ENCODE measurements around the gene MITF. TPM values are rescaled to one million over a fixed set of nuclear protein-coding genes. Genes with fewer than 3 reads are reported as not detected.

The MITF gene
- polyA plus RNA-seq, 1 donor from 2014 or later, result not detected

GRCh38 chr3:69731080-69731479 is 8.2 kb upstream of the MITF start:
- H3K36me3 ChIP-seq (ENCODE audit: insufficient read depth, low read length), result no peaks in the 10 kb centered on the region
- no peaks in the 10 kb centered on the region for H3F3A ChIP-seq (ENCODE audit: insufficient read depth, low read length, poor library complexity, severe bottlenecking)
- H2AFZ ChIP-seq (ENCODE audit: low read depth, low read length), result no peak overlapping the region
- H3K79me2 ChIP-seq (replicated peaks; ENCODE audit: insufficient read depth, low read length), result no peaks in the 10 kb centered on the region
- H3K4me2 ChIP-seq (ENCODE audit: low read length), result no peak overlapping the region
- TF ChIP-seq EZH2 (IDR thresholded peaks at IDR 0.05; ENCODE audit: borderline replicate concordance, insufficient read depth, low read length, poor library complexity, severe bottlenecking) (no peak), TAF1 (IDR thresholded peaks at IDR 0.05; ENCODE audit: low read depth) (no peak), SMC3 (conservative IDR thresholded peaks at IDR 0.05; ENCODE audit: poor library complexity) (no peak), MXI1 (conservative IDR thresholded peaks at IDR 0.05; ENCODE audit: poor library complexity, severe bottlenecking) (no peak), EP300 (conservative IDR thresholded peaks at IDR 0.05; ENCODE audit: poor library complexity, severe bottlenecking) (no peak), RAD21 (conservative IDR thresholded peaks at IDR 0.05) (no peak), POLR2AphosphoS5 (IDR thresholded peaks at IDR 0.05) (no peak)
- TF ChIP-seq, protein P1, sequence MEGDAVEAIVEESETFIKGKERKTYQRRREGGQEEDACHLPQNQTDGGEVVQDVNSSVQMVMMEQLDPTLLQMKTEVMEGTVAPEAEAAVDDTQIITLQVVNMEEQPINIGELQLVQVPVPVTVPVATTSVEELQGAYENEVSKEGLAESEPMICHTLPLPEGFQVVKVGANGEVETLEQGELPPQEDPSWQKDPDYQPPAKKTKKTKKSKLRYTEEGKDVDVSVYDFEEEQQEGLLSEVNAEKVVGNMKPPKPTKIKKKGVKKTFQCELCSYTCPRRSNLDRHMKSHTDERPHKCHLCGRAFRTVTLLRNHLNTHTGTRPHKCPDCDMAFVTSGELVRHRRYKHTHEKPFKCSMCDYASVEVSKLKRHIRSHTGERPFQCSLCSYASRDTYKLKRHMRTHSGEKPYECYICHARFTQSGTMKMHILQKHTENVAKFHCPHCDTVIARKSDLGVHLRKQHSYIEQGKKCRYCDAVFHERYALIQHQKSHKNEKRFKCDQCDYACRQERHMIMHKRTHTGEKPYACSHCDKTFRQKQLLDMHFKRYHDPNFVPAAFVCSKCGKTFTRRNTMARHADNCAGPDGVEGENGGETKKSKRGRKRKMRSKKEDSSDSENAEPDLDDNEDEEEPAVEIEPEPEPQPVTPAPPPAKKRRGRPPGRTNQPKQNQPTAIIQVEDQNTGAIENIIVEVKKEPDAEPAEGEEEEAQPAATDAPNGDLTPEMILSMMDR (IDR thresholded peaks at IDR 0.05; ENCODE audit: poor library complexity, severe bottlenecking), result no peak
- TF ChIP-seq, protein P2, sequence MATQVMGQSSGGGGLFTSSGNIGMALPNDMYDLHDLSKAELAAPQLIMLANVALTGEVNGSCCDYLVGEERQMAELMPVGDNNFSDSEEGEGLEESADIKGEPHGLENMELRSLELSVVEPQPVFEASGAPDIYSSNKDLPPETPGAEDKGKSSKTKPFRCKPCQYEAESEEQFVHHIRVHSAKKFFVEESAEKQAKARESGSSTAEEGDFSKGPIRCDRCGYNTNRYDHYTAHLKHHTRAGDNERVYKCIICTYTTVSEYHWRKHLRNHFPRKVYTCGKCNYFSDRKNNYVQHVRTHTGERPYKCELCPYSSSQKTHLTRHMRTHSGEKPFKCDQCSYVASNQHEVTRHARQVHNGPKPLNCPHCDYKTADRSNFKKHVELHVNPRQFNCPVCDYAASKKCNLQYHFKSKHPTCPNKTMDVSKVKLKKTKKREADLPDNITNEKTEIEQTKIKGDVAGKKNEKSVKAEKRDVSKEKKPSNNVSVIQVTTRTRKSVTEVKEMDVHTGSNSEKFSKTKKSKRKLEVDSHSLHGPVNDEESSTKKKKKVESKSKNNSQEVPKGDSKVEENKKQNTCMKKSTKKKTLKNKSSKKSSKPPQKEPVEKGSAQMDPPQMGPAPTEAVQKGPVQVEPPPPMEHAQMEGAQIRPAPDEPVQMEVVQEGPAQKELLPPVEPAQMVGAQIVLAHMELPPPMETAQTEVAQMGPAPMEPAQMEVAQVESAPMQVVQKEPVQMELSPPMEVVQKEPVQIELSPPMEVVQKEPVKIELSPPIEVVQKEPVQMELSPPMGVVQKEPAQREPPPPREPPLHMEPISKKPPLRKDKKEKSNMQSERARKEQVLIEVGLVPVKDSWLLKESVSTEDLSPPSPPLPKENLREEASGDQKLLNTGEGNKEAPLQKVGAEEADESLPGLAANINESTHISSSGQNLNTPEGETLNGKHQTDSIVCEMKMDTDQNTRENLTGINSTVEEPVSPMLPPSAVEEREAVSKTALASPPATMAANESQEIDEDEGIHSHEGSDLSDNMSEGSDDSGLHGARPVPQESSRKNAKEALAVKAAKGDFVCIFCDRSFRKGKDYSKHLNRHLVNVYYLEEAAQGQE (IDR thresholded peaks at IDR 0.05; ENCODE audit: borderline replicate concordance), result no peak
- no peak overlapping the region for H3K4me3 ChIP-seq (ENCODE audit: low read length)
- H3K9me2 ChIP-seq (ENCODE audit: insufficient read depth, low read length), result no peaks in the 10 kb centered on the region
- H3K27me3 ChIP-seq (ENCODE audit: insufficient read depth, low read depth, low read length), result no peaks in the 10 kb centered on the region
- no peak overlapping the region for H3K27ac ChIP-seq (ENCODE audit: low read length)
- H3K9me3 ChIP-seq (ENCODE audit: low read length), result no peaks in the 10 kb centered on the region
- no peaks in the 10 kb centered on the region for H4K20me1 ChIP-seq (ENCODE audit: insufficient read depth)
- no peak overlapping the region for H3K9ac ChIP-seq (ENCODE audit: low read length)

- H3K27me3 ChIP-seq (ENCODE audit: insufficient read depth, low read depth, low read length), result peaks cover 46% of the 10 kb centered on the region
- H3F3A ChIP-seq (ENCODE audit: insufficient read depth, low read length, poor library complexity, severe bottlenecking), result no peaks in the 10 kb centered on the region
- H3K79me2 ChIP-seq (replicated peaks; ENCODE audit: insufficient read depth, low read length), result no peaks in the 10 kb centered on the region
- no peak overlapping the region for H3K27ac ChIP-seq (ENCODE audit: low read length)
- H2AFZ ChIP-seq (ENCODE audit: low read depth, low read length), result no peak overlapping the region
- H3K36me3 ChIP-seq (ENCODE audit: insufficient read depth, low read length), result no peaks in the 10 kb centered on the region
- H4K20me1 ChIP-seq (ENCODE audit: insufficient read depth), result no peaks in the 10 kb centered on the region
- no peak overlapping the region for H3K4me2 ChIP-seq (ENCODE audit: low read length)
- TF ChIP-seq RAD21 (conservative IDR thresholded peaks at IDR 0.05) (no peak), EZH2 (IDR thresholded peaks at IDR 0.05; ENCODE audit: borderline replicate concordance, insufficient read depth, low read length, poor library complexity, severe bottlenecking) (no peak), TAF1 (IDR thresholded peaks at IDR 0.05; ENCODE audit: low read depth) (no peak), SMC3 (conservative IDR thresholded peaks at IDR 0.05; ENCODE audit: poor library complexity) (no peak), MXI1 (conservative IDR thresholded peaks at IDR 0.05; ENCODE audit: poor library complexity, severe bottlenecking) (no peak), EP300 (conservative IDR thresholded peaks at IDR 0.05; ENCODE audit: poor library complexity, severe bottlenecking) (no peak), POLR2AphosphoS5 (IDR thresholded peaks at IDR 0.05) (no peak)
- TF ChIP-seq, protein P2 (IDR thresholded peaks at IDR 0.05; ENCODE audit: borderline replicate concordance), result no peak
- TF ChIP-seq, protein P1 (IDR thresholded peaks at IDR 0.05; ENCODE audit: poor library complexity, severe bottlenecking), result no peak
- H3K9me3 ChIP-seq (ENCODE audit: low read length), result no peaks in the 10 kb centered on the region
- H3K9ac ChIP-seq (ENCODE audit: low read length), result no peak overlapping the region
- no peak overlapping the region for H3K4me3 ChIP-seq (ENCODE audit: low read length)
- H3K9me2 ChIP-seq (ENCODE audit: insufficient read depth, low read length), result no peaks in the 10 kb centered on the region
Measured at GRCh38 chr3:69735893-69736292, 3.4 kb upstream of the MITF start.
